K562 (cell line): ENCODE data around the gene PDGFA. TPM values are rescaled to one million over a fixed set of nuclear protein-coding genes. Genes with fewer than 3 reads are reported as not detected.
A peak's percentile ranks its signal among the peaks of the same experiment; 100 is the strongest.

Source experiments
- CHCHD3 ChIP-seq: fragments of 250-450 bp; sonication (Bioruptor Pico); IDR thresholded peaks from 2 replicates; pipeline ENCODE4 v2.1.2; 2022; ENCODE audit warnings: mild to moderate bottlenecking
- DIDO1 ChIP-seq: fragments of 450-650 bp; IDR thresholded peaks from 2 replicates; pipeline ENCODE4 v1.6.1; 2016; ENCODE audit warnings: low read depth, missing biosample characterization, missing genetic modification characterization
- HDAC2 ChIP-seq: fragments of 450-650 bp; IDR thresholded peaks from 2 replicates; pipeline ENCODE4 v1.6.1; 2016; ENCODE audit warnings: mild to moderate bottlenecking
- HDAC6 ChIP-seq: IDR thresholded peaks from 2 replicates; pipeline ENCODE4 v1.6.1; 2012; ENCODE audit warnings: low read depth, mild to moderate bottlenecking, control low read depth, inconsistent platforms, low read length, moderate library complexity
- HNRNPK ChIP-seq: fragments of 200-400 bp; formaldehyde crosslinking; IDR thresholded peaks from one replicate; pipeline ENCODE4 v1.6.1; 2018; ENCODE audit warnings: mild to moderate bottlenecking, low read depth, low read length; ENCODE audit not compliant: poor library complexity, severe bottlenecking
- ILK ChIP-seq: fragments of 450-650 bp; IDR thresholded peaks from 2 replicates; pipeline ENCODE4 v1.6.1; 2016; ENCODE audit warnings: missing genetic modification characterization, low read depth, mild to moderate bottlenecking, missing compliant biosample characterization, moderate library complexity, borderline replicate concordance
- L3MBTL2 ChIP-seq: fragments of 450-650 bp; IDR thresholded peaks from 2 replicates; pipeline ENCODE4 v1.6.1; 2016; ENCODE audit warnings: mild to moderate bottlenecking, moderate library complexity
- MAZ ChIP-seq, 2 experiments: fragments of 450-650 bp in 1 of 2; sonication (generic) in 1 of 2; formaldehyde crosslinking; IDR thresholded peaks in 1 of 2; conservative IDR thresholded peaks in 1 of 2; 2 replicates each; pipeline versions ENCODE4 v1.4.0 to v1.5.0; 2020; ENCODE audit warnings: mild to moderate bottlenecking in 1 of 2, missing genetic modification reagents in 1 of 2
- MEF2D ChIP-seq: conservative IDR thresholded peaks from 2 replicates; pipeline ENCODE4 v1.6.1; 2016; ENCODE audit warnings: low read depth, missing genetic modification characterization, missing compliant biosample characterization
- MXI1 ChIP-seq: IDR thresholded peaks from 2 replicates; pipeline ENCODE4 v1.6.1; 2011; ENCODE audit warnings: low read depth, mild to moderate bottlenecking, improper control_type of control experiment, low read length
- POLR2G ChIP-seq: fragments of 200-400 bp; formaldehyde crosslinking; IDR thresholded peaks from 2 replicates; pipeline ENCODE4 v1.6.1; 2017; ENCODE audit warnings: low read depth, mild to moderate bottlenecking, antibody characterized with exemption, low read length, moderate library complexity
- PPARD ChIP-seq: fragments of 250-450 bp; sonication (Bioruptor Pico); IDR thresholded peaks from 2 replicates; pipeline ENCODE4 v1.8.0; 2022; ENCODE audit warnings: inconsistent platforms, mild to moderate bottlenecking, moderate library complexity
- SAP30 ChIP-seq: fragments of 200-600 bp; sonication (generic); IDR thresholded peaks from 2 replicates; pipeline ENCODE4 v1.6.1; 2012; ENCODE audit warnings: borderline replicate concordance, low read depth, mild to moderate bottlenecking, moderate library complexity, low read length, control low read depth, inconsistent platforms; ENCODE audit not compliant: insufficient read depth, poor library complexity, severe bottlenecking
- TAF1 ChIP-seq: IDR thresholded peaks from 2 replicates; pipeline ENCODE4 v1.6.1; 2011; ENCODE audit warnings: mild to moderate bottlenecking, low read length, moderate library complexity; ENCODE audit not compliant: insufficient read depth, control insufficient read depth, severe bottlenecking; ENCODE audit errors: extremely low read depth
- USF2 ChIP-seq: sonication (generic); formaldehyde crosslinking; IDR thresholded peaks from 2 replicates; pipeline ENCODE4 v1.5.0; 2020; ENCODE audit warnings: missing genetic modification reagents
- ZBTB40 ChIP-seq, 2 experiments: fragments of 450-650 bp in 1 of 2; sonication (generic) in 1 of 2; formaldehyde crosslinking in 1 of 2; IDR thresholded peaks; 2 replicates each; pipeline versions ENCODE4 v1.7.1 to v1.9.0; 2016 to 2022; ENCODE audit warnings: inconsistent platforms in 1 of 2, mild to moderate bottlenecking in 1 of 2, missing genetic modification reagents in 1 of 2
- polyA plus RNA-seq, 8 experiments: library from polyadenylated mRNA; depleted of rRNA in 4 of 8; stranded (reverse) in 5 of 8; unstranded in 3 of 8; fragments of >200 nt; fragmentation: Nextera tagmentation in 2 of 8; fragmentation: Illumina TruSeq in 1 of 8; extraction: Ambion mirVana in 2 of 8; extraction: Trizol in 1 of 8; gene quantifications; 2 replicates each; pipeline versions ENCODE4 v1.2.1 to v1.2.3, GENCODE V29; 2011 to 2014; ENCODE audit warnings: inconsistent platforms in 1 of 8, missing spikeins in 1 of 8
- total RNA-seq, 7 experiments: library from RNA; depleted of rRNA in 6 of 7; stranded (reverse); fragments of >200 nt in 6 of 7; fragmentation: Illumina TruSeq in 2 of 7; extraction: Trizol in 2 of 7; gene quantifications; 2 replicates each; pipeline versions ENCODE4 v1.2.1 to v1.2.3, GENCODE V29; 2011 to 2021; ENCODE audit warnings: low replicate concordance in 1 of 7

Gene PDGFA
- total and polyA plus RNA-seq, 9 of the 15 experiments (the other 6 are each of a cell fraction or from before 2014, with no cell fraction given) = 2.5 to 10.2 (median 4.6) TPM

- TF ChIP-seq POLR2G (peak; percentile 60), HDAC2 (peak; percentile 16; the same call in 1 of the 2 replicates), MAZ (CRISPR knock-in tag; conservative IDR thresholded peaks at IDR 0.05 in 1 of 2, IDR thresholded peaks at IDR 0.05 in 1 of 2) (peak; percentile 64 to 80; a peak in 3 of 4 replicates), MXI1 (no peak), HDAC6 (no peak), USF2 (peak; percentile 64), TAF1 (peak; percentile 15), L3MBTL2 (peak; percentile 74), ZBTB40 (IDR thresholded peaks at IDR 0.05) (no peak), ZBTB40 (CRISPR knock-in tag; IDR thresholded peaks at IDR 0.05) (no peak), DIDO1 (tag) (no peak), MEF2D (tag) (peak; percentile 35; the same call in 1 of the 2 replicates), HNRNPK (no peak), PPARD (CRISPR knock-in tag) (no peak), SAP30 (no peak), CHCHD3 (no peak), ILK (tag) (no peak)
Measured at GRCh38 chr7:522071-522950, 2.7 kb upstream of the PDGFA start (continued).
